ENCODE data around the gene METTL27.
"Not testable (repeated sequence)": the region's sequence is repeated elsewhere in the genome, so short reads cannot be mapped to it uniquely, and the experiment has no call there.

The METTL27 gene

DNA sequence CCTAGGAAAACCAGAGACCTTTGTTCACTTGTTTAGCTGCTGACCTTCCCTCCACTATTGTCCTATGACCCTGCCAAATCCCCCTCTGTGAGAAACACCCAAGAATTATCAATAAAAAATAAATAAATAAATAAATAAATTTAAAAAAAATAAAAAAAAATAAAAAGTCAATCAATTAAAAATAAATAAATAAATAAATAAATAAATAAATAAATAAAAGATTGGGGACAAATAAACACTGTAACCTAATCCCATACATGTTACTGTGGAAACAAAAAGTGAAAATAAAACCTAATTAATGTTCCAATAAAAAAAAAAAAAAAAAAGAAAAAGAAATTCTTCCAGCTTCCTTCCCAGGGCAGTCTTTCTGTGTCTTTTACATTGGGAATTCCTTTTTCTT, 5.1 kb downstream of the METTL27 start:
- not testable (repeated sequence) for DNase-seq

DNA sequence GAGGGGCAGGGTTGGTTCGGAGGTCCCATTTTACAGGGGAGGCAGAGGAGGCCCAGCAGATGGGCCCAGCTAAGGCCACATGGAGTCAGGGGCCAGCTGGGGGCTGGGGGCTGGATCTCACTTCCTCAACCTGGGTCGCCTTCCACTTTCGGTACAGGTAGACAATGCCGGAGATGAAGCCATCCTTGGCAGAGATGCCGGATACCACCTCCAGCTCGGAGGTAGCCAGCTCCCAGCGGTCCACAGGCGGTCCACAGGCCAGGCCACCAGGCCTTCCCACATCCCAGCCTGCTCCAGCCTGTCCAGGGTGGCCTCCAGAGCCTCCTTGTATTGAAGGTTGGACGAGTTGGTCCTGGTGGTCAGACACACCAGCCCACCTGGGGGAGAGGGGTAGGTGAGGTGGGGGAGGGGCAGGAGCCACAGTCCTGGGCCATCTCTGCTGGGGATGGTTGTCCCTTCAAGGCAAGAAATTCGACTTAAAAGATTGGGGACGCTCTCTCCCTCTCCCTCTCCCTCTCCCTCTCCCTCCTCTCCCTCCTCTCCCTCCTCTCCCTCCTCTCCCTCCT, 7.6 kb downstream of the METTL27 start:
- no peak for DNase-seq

DNA sequence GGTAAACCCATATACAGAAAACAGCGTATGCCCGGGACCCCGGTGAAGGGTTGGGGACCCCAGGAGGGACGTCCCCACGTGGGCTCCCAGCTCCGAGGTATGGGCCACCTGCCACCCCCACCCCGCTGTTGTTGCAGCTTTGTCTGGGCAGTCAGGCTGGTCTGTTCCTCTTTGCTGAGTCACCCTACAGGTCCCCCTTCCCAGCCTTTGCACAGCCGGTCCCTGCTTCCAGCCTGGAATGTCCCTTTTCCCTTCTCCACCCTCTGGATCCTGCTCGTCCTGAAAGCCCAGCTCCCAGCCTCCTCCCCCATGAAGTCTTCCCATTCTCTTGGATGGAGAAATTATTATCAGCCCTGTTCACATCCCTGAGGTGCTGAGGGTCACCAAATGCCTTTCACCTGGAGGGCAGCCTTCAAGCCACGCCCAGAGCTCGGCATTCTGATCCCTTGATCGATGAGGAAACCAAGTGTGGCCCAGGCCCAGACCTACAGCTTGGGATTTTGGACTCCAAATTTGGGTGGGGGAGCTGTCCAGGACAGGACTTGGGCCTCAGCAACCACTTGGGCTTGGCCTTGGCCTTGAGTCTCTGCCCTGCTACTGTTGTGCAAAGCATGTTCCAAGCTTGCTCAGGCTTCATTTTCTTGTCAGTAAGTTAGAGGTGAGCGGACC, 8.9 kb downstream of the METTL27 start:
- no peak for DNase-seq

DNA sequence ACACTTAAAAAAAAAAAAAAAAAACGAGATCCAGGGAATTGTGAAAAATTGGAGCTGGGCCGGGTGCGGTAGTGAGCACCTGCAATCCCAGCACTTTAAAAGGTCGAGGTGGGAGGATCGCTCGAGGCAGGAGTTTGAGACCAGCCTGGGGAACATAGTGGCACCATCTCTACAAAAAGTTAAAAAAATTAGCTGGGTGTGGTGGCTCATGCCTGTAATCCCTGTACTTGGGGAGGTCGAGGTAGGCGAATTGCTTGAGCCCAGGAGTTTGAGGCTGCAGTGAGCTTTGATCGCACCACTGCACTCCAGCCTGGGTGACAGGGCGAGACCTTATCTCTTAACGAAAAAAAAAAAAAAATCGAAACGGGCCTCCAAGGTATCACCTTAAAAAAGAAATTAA, 9.5 kb downstream of the METTL27 start:
- no peak for DNase-seq

GRCh38 chr7:73831834-73832651, 10.3 kb downstream of the METTL27 start:
- no peak for DNase-seq

- no peak for DNase-seq
Observed at GRCh38 chr7:73831584-73831833, 10.8 kb downstream of the METTL27 start.

DNA sequence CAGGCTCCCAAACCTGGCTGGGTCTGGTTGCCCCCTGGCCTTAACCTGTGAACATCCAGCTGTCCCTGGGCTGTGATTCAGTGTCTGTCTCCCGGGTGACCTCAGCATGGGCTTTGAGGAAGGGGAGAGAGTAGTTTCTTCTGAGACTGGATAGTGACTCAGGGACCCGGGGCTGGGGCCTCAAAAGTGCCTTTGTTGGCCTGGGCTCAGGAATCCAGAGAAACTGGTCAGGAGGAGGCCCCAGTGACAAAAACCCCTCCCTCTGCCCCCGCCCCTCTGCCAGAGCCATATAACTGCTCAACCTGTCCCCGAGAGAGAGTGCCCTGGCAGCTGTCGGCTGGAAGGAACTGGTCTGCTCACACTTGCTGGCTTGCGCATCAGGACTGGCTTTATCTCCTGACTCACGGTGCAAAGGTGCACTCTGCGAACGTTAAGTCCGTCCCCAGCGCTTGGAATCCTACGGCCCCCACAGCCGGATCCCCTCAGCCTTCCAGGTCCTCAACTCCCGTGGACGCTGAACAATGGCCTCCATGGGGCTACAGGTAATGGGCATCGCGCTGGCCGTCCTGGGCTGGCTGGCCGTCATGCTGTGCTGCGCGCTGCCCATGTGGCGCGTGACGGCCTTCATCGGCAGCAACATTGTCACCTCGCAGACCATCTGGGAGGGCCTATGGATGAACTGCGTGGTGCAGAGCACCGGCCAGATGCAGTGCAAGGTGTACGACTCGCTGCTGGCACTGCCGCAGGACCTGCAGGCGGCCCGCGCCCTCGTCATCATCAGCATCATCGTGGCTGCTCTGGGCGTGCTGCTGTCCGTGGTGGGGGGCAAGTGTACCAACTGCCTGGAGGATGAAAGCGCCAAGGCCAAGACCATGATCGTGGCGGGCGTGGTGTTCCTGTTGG, 11.4 kb downstream of the METTL27 start, which contains the start of gene CLDN4:
CLDN4 (plus strand) TSS at position 316 of the 903 bp plus-strand sequence; CDS start at position 522, 206 bp downstream.
- DNase-seq: no peak

GRCh38 chr7:73829921-73830680, 12.2 kb downstream of the METTL27 start:
- DNase-seq: no peak

- no peak for DNase-seq
Observed at GRCh38 chr7:73829505-73829904, 12.8 kb downstream of the METTL27 start.

DNA sequence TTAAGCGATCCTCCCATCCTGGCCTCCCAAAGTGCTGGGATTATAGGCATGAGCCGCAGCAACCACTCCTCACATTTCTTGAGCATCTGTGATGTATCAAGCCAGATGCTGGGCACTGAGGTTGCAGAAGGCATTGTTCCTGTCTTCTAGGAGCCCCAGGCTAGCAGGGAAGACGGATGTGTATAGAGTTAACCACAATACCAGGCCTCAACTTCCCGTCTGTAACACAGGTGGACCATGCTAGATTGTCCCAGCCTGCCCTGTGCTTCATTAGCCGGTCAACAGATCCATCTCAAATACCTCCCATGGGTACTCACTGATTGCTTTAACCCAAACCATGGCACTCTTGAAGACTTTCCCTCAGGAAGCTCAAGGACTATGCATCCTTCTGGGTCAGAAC, 13.3 kb downstream of the METTL27 start:
- no peak for DNase-seq

DNA sequence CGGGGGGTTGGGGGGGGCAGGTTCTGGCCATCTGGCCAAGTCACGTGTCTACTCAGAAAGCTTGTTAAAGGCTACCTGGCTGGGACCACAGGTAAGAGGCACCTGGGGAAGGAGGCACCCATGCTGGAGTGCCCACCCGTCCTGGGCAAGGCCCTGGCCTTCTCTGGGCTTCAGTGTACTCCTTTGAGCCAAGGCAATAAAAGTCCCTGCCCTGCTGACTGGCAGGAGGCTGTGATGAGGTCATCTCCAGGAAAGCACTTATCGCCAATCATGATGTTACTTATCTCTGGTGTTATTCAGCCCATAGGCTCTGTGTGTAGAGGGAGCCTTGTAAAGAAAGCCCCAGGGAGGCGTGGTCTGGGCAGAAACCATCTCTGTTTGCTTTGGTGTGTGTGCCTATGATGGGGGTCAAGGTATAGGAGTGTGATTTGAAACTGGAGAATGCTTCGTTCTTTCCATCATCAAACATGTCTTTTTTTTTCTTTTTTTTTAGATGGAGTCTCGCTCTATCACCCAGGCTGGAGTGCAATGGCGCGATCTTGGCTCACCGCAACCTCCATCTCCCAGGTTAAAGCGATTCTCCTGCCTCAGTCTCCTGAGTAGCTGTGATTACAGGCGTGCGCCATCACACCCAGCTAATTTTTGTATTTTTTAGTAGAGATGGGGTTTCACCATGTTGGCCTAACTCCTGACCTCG, 14.1 kb downstream of the METTL27 start:
- no peak for DNase-seq

- no peak for DNase-seq
Observed at GRCh38 chr7:73827567-73828106, 14.7 kb downstream of the METTL27 start.

- no peak for DNase-seq
Observed at GRCh38 chr7:73824986-73825385, 17.3 kb downstream of the METTL27 start.

GRCh38 chr7:73823873-73824592, 18.3 kb downstream of the METTL27 start:
- no peak for DNase-seq

- DNase-seq: no peak
Observed at GRCh38 chr7:73823257-73823656, 19.1 kb downstream of the METTL27 start.

GRCh38 chr7:73822319-73823173, 19.8 kb downstream of the METTL27 start:
- DNase-seq: no peak

GRCh38 chr7:73821597-73822285, 20.6 kb downstream of the METTL27 start:
- DNase-seq: not testable (repeated sequence)

DNA sequence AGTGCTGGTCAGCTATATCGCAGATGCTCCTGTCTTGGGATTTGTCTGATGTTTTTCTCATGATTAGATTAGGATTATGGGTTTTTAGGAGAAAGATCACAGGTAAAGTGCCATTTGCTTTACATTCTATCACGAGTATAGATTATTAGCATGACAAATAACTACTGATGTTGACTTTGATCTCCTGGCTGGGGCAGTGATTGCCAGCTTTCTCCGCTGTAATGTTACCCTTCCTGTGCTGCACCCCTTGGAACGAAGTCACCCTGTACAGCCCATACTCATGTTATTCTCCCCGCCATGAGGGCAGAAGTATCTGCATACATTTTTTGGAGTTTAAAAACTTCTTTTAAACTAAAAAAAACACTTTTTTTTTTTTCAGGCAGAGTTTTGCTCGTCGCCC, 22.3 kb downstream of the METTL27 start:
- DNase-seq: no peak

DNA sequence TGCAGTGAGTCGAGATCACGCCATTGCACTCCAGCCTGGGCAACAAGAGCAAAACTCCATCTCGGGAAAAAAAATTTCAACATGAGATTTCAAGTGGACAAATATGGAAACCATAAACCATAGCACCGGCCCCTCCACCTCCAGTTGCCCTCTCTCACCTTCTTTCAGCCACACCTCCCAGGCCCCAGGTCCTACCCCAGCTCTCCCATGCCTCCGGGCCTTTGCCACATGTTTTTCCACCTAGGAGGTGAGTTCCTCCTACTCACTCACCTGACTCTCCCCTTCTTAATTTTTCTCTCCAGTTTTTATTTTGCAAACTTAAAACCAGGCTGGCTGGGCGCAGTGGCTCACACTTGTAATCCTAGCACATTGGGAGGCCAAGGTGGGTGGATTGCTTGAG, 25.2 kb downstream of the METTL27 start:
- DNase-seq: no peak
